CD4-positive, alpha-beta T cell treated with Interleukin-2 at 100 ng/mL for 4 hours (primary cell): ENCODE measurements around the gene BAZ1B.
"Not testable (repeated sequence)": the region's sequence is repeated elsewhere in the genome, so short reads cannot be mapped to it uniquely, and the experiment has no call there.

Experiments
- DNase-seq: peaks from one replicate; pipeline ENCODE4 v3.0.0-alpha.2; 2020; ENCODE audit warnings: low spot score

The BAZ1B gene

DNA sequence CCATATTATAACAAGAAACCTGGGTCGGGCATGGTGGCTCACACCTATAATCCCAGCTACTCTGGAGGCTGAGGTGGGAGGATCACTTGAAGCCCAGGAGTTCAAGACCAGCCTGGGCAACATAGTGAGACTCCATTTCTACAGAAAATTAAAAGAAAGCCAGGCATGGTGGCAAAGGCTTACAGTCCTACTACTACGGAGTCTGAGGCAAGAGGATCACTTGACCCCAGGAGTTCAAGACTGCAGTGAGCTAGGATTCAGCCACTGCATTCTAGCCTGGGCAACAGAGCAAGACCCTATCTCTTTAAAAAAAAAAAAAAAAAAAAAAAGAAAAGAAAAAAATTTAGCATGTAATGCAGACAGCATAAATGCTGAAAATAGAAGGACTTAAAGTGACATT is 16.4 kb upstream of the BAZ1B start:
- not testable (repeated sequence) for DNase-seq

DNA sequence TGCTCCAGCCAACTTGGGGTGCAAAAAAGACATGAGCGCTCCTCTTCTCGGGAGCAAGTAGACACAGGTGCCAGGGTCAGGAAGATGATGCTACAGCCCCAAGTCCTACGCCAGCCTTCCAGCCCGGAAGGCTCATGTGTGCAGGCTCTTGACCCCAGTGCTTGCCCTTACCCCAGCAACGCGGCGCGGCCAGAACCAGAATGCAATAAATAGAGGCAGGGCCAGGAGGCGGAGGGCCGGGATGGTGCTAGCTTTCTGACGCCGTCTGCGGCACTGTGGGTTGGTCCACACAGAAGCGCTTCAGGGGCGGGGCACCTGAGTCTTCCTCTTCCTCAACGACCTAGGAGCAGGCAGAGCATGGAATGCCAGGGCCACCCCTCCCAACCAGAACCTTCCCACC is 15.0 kb upstream of the BAZ1B start:
- no peak for DNase-seq

DNA sequence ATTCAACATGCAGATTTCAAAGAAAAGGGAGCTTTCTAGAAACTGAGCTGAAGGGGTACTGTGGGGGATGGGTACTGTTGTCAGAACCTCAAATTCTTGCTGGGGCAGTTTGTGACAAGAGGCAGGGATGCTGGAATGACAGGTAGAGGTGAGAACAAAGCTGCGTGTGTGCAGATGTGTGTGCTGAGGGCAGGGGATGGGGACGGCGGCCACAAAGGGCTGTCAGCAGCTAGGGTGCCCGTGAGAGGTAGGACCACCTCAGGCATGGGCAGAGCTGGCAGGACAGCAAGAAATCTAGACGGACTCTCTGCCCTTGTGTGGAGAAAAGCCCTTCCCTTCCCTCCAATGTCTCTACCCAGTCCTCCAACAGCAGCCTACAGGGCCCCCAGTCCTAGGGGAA is 14.4 kb upstream of the BAZ1B start:
- no peak for DNase-seq

- not testable (repeated sequence) for DNase-seq
Observed at GRCh38 chr7:73535918-73536317, 13.8 kb upstream of the BAZ1B start.

- no peak for DNase-seq
Observed at GRCh38 chr7:73533742-73534141, 11.6 kb upstream of the BAZ1B start.

DNA sequence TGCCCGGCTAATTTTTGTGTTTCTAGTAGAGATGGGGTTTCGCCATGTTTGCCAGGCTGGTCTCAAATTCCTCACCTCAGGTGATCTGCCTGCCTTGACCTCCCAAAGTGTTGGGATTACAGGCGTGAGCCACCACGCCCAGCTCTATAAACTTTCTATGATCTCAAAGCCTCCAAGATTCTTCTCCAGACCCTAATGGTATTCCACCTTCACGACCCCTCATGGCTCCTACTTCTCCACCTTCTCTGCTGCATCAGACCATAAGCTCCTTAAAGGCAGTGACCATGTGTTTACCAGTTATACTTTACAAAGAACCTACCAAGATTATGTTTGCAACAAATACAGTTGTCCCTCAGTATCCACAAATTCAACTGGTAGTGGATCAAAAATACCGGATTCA is 10.1 kb upstream of the BAZ1B start:
- DNase-seq = no peak

GRCh38 chr7:73530800-73531199 is 8.7 kb upstream of the BAZ1B start:
- no peak for DNase-seq

DNA sequence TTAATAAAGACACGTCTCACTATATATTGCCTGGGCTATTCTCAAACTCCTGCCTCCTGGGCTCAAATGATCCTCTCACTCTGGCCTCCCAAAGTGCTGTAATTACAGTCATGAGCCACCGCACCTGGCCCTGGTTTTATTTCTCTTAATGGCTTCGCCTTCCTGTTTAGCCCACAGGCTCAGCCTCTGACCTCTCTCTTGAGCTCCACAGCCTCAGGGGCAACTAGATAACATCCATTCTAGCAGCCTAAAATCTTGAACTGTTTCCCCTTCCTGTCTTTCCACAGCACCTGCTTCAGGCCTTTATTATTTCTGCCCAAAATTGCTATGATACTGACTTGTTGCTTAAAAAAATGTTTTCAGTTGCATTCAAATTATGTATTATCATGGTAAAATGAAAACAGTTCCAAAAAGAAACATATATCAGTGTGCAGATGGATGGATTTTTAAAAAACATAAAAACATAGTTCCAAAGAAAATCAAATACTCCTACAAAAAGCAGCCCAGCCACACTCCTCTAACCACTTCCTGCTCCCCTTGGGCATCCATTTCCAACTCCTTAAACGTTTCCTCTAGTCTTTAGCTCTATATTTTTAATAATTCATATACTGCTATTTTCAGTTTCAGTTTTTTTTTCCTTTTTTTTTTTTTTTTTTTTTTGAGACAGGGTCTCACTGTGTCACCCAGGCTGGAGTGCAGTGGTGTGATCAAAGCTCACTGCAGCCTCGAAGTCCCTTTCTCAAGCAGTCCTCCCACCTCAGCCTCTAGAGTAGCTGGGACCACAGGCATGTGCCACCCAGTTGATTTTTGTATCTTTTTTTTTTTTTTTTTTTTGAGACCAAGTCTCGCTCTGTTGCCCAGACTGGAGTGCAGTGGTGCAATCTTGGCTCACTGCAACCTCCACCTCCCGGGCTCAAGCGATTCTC is 5.1 kb upstream of the BAZ1B start:
- no peak for DNase-seq

DNA sequence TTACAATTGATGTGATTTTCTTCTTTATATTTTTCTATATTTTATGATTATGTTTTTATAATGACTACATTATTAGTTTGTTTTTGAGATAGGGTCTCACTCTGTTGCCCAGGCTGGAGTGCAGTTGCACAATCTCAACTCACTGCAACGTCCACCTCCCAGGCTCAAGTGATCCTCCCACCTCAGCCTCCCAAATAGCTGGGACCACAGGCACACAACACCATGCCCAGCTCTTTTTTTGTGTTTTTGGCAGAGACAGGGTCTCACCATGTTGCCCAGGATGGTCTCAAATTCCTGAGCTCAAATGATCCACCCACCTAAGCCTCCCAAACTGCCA is 4.0 kb upstream of the BAZ1B start:
- not testable (repeated sequence) for DNase-seq

GRCh38 chr7:73521636-73522104 is 423 bp downstream of the BAZ1B start:
- no peak for DNase-seq

DNA sequence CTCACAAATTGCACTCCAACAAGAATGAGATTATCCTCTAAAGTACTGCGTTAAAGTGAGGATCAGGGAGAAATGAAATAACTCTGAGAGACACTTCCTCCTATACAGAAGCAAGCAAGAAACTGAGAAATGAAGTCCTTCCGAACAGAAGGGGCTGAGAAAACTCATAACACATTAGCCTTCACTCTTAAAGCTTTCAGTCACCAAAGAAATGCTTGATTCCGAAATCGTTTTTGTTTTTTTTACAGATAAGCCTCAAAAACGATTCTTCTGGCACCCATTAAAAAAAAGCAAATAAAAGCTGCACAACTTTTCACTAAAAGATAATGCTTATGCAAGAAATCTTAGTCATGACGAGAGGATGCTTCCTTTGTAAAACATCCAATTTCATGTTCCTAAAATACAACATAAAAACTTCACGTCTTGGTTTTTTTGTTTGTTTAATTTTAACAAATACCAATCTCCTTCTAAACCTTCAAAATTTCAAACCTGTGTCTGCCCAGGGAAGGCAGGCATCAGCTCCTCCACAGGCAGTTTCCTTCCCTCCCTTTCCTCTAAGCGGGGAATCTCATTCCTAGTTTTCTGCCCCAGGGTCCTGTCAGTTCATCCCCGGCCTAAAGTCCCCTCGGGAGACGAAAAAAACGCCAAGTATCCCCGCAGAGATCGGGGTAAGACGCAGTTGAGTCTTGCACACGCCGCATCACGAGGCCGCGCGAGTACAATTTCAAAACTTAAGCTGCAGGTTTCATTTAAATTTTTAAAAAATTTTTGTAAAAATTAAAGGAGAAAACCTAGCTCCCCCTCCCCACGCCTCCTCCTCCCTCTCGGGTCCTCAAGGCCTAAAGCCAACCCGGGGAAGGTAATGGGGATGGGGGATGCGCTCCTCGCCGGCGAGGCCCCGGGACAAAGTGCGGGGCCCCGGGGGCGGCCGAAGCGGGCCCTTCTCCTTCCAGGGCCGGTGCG is 1.1 kb downstream of the BAZ1B start:
- DNase-seq = no peak

DNA sequence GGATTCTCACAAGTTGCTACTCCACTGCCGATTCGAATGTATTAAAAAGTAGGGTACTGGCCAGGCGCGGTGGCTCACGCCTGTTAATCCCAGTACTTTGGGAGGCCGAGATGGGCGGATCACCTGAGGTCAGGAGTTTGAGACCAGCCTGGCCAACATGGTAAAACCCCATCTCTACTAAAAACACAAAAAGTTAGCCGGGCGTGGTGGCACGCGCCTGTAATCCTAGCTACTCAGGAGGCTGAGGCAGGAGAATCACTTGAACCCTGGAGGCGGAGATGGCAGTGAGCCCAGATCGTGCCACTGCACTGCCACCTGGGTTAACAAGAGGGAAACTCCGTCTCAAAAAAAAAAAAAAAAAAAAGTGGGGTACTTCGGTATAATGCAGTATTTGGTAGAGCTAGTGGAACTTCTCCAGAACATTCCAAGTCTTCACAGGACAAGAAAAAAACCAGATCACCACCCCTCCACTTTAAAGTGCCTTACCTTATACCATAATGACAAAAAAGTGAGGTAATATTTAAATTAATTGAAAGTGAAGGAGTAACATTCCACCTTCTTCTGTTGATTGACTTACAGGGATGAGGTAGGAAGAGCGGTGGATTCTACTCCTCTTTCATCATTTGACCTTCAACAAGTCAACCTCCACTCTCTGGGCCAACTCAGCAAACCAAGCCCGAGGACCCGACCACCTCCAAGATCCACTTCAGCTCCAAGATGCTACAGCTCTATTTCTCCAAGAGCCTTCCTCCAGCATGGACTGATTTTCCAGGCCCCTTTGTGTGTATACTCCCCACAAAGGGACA is 2.0 kb downstream of the BAZ1B start:
- DNase-seq = peak; percentile 27

DNA sequence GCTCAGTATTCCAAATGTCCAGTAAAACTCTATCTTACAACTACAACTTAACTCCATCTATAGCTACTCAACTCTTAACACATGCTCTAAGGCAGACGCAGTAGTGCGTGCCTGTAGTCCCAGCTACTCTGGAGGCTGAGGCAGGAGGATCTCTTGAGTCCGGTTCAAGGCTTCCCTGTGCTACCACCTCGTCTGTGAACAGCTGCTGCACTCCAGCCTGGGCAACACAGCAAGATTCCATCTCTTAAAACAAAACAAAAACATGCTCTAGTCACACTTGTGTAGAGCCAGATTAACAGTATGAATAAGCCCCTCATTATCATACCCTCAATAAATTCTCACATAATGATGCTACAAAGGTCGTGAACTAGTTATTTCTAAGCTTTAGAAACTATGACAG is 3.6 kb downstream of the BAZ1B start:
- no peak for DNase-seq

GRCh38 chr7:73517241-73517995 is 4.7 kb downstream of the BAZ1B start:
- DNase-seq = no peak

GRCh38 chr7:73515178-73515577 is 6.9 kb downstream of the BAZ1B start:
- no peak for DNase-seq

- DNase-seq = no peak
Observed at GRCh38 chr7:73512018-73512780, 9.9 kb downstream of the BAZ1B start.

DNA sequence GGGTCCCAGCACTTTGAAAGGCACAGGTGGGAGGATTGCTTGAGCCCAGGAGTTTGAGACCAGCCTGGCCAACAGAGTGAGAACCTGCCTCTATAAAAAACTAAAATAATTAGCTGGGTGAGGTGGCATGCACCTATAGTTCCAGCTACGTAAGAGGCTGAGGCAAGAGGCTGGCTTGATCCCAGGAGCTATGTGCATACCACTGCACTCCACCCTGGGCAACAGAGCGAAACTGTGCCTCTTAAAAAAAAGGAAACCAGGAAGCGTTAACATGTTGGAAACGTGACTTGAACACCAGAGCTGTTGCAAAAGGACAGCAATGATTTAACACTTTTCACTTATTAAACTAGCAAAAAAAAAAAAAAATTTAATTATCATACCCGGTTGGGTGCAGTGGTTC is 12.6 kb downstream of the BAZ1B start:
- no peak for DNase-seq

DNA sequence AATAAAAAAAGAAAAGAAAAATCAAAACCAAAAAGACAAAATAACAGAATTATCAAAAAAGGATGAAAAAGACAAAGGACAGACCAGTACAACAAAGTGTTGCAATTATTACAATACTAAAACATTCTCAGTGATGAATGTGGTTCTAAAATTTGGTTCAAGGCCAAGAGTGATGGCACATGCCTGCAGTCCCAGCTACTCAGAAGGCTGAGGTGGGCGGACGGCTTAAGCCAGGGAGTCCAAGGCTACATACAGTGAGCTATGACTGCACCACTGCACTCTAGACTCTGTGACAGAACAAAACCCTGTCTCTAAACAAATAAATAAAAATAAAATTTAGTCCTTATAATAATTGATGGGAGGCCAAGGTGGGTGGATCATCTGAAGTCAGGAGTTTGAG is 14.5 kb downstream of the BAZ1B start:
- no peak for DNase-seq

GRCh38 chr7:73504920-73505319 is 17.2 kb downstream of the BAZ1B start:
- DNase-seq = no peak

DNA sequence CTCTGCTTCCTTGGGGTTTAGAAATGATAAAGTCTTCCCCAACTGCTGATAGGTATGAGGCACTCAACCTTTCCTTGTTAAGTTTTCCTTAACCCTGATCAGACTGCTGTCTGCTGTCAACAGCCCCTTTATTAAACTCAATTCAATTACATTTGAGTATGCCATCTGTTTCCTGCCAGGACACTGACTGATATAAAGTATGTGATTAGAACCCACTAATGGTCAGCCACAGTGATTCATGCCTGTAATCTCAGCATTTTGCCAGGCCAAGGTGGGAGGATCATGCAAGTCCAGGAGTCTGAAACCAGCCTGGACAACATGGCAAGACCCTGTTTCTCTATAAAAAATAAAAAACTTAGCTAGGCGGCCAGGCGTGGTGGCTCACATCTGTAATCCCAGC is 18.1 kb downstream of the BAZ1B start:
- no peak for DNase-seq

GRCh38 chr7:73503229-73503628 is 18.9 kb downstream of the BAZ1B start:
- no peak for DNase-seq
